DMS79 (cell line): ENCODE data around the gene BCL2.
"Not testable (repeated sequence)": the region's sequence is repeated elsewhere in the genome, so short reads cannot be mapped to it uniquely, and the experiment has no call there.

Experiments
- DNase-seq: peaks from one replicate; lab custom pipeline; 2025; lab: John Stamatoyannopoulos, UW

BCL2 gene

DNA sequence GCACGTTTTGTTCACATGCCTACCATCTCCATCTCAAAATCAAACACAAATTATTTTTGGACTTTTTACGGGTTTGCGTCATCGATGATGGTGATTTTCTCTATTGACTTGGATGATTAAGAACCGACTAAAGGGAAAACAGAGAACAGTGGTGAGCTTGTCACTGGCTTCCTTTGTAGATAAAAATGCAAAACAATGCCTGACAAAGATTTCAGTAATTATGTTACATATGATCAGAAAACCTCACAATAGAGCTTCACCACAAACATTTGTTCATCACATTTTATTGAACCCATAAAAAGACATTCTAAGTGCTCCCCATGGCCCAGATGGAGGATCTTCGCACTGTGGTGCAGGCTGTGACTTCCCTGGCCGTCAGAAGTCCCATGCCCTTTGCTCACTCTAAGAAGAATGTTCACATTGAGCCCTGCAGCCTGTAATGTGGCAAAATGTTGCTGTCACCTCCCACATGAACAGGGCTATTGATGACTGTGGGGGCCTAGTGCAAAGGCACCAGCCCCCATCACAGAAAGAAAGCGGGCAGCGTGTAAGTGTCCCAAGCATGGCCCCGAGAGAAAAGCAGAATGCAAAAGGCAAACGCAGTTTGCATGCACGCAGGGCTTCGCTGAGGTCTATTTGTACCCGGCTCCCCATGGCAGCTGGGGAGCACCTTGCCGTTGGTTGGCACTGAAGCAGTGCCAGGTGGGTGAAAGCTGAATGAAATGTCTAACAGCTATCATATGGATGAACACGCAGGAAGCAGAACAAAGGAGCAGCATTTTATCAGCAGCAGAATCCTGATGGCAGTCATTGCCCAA, 60.6 kb downstream of the BCL2 start:
- DNase-seq, result no peak

DNA sequence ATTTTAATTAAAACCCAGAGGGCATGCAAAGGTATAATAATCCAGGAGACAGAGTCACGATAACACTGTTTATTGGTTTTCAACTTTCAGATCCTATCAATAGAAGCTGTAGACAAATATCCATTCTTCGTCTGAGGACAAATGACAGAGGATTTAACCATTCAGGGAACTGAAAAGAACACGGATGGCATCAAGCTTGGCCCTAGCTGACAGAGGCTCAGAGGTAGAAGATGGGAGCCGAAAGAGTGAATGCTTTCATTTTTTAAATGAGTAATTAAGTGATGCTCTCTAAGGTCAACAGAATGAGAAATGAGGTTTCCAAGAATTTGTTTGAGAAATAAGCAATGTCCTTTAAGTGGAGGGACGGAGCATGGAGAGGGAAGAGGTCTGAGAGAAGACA, 62.1 kb downstream of the BCL2 start:
- DNase-seq, result no peak

DNA sequence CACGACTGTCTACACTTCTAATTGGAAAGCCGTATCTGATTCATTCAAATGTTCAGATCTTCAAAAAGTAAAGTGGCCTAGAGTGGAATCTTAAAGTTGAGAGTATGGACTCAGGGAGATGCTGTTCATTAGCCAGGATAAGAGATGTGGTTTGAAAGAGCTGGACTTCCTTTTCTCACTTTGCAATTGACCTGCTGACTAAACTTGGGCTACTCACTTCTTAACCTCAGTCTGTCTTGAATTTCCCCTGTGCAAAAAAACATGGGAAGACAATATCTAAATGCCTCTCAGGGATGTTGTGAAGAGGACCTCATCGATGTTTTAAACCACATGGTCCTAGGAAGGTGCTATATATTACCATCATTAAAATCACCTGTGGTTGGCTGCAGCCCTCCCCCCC, 64.1 kb downstream of the BCL2 start:
- DNase-seq, result peak; percentile 5

DNA sequence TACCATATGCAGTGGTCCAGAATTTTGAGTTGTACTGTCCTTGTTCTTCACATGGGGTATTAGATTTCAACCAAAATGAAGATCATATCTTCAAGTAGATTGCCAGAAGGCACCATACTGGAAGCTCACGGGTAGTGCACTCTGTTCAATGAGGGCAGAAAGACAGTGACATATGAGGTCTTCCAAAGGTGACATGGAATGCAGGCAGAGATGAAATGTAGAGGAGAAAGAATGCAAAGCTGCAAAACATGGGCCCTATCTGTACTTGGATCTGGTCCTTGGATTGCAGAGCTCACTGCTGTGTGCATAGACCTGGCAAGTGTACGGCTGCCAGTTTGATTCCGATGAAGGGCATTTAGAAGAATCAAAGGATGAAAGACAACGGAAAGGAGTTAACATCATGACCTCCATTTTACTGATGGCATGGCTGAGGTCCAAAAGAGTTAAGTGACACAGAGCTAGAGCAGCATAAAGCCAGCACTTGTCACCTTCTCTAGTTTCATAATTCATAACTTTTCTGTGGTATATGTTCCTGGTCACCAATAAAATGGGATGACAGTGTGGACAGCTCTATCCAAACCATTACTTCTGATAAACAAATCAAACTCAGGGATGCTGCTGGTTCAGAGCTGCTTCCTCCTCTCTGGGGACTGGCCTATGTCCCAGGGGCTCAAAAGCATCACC, 64.7 kb downstream of the BCL2 start:
- no peak for DNase-seq

DNA sequence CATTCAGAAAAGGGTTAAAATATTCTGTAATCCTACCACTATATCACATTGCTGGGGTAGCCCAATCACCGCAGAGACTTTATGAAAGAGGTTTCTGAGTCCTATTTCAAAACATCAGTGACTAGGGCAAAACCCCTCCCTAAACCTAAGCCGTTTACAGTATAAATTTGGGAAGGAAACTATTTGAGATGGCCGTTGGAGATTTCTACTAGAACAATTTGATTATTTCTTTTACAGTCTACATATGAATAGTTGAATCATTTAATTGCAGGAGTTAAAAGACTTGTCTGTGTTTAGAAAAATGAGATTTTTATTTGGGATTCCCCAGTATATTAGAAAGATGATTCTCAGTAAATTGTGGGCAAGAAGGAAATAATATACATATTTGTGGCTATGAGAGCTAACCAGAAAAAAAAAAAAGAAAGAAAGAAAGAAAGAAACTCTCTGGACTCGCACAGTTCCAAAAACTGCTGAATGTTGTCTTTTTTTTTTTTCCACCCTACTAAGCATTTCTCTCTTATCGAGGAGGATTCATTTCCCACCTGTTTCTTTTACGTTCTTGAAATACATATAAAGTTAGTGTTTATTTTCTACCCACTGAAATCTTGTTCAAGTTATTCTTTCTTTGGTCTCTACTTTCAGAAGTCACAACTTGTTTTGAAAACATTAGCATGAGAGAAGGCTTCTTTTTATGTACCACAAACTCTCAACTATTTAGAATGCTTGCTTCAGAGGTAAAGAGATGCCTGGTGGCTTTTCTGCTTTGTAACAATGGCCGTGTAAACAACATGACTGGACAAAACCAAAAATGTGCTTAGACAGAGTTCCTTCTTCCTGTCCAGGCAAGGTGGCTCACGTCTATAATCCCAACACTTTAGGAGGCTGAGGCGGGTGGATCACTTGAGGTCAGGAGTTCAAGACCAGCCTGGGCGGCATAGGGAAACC, 65.9 kb downstream of the BCL2 start:
- no peak for DNase-seq

DNA sequence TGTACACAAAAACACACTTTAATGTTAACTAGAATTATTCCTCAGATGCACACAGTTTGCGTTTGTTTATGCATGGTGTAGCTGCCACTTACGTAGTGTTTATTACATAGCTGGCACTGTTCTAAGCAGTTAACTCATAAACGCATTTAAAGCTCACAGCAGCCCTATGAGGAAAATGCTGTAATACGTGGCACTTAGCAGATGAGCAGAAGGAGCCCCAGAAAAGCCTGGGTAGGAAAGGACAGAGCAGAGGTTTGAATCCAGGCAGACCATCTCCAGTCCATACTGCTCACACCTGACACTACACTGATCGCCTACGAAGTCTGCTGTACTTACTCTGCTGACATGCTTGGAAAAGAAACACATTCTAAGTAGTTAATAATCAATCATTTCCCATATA, 66.6 kb downstream of the BCL2 start:
- DNase-seq, result no peak

DNA sequence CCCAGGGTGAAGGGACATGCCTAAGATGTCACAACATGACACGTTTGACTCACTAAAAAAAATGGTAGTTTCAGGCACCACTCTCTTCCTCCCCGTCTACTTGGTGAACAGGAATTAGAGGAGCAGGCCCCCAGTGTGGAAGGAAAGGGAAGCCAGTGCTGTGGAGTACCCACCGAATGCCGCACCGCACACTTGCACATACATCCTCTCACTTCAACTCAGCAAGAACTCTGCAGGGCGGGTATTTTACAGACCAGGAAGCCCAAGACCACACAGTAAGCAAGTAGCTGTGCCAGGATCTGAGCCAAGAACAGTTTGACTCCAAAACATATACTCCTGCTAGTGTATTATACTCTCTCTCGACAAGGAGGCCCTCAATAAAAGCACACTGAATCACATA, 69.8 kb downstream of the BCL2 start:
- no peak for DNase-seq

DNA sequence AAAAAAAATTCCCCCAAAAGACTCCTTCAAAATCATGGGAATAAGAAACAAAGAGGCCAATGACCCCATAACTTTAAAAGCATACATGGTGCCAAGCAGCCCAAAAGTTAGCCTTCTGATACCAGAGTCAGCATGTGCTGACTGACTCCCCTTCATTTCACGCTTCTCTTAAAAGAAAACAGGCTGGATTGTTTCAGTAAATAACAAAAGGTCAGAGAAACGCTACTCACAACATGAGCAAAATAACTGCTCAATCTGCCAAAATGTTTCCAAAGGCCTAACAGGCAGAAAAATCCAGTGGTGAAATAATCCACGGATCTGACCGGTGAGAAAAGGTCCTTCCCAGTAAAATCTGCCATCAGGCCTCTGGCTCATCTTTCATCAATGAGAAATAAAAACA, 71.6 kb downstream of the BCL2 start:
- no peak for DNase-seq

DNA sequence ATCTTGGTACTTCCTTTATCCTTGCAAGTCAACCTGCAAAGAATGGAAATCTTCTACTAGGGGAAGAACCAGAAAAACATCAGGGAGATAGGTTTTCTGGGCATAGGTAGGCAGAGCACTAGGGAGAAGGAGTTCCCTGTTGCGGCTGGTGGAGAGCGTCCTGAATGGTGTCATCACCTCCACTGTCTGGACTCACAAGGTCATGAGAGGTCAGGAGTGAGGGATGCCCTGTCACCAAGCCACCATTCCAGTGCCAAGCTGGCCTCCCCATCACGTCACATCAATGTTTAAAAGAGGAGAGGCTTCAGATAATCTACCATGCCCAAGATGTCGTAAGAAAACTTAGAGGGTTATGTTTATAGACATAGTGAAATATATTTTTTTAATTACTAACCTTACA, 72.1 kb downstream of the BCL2 start:
- no peak for DNase-seq

DNA sequence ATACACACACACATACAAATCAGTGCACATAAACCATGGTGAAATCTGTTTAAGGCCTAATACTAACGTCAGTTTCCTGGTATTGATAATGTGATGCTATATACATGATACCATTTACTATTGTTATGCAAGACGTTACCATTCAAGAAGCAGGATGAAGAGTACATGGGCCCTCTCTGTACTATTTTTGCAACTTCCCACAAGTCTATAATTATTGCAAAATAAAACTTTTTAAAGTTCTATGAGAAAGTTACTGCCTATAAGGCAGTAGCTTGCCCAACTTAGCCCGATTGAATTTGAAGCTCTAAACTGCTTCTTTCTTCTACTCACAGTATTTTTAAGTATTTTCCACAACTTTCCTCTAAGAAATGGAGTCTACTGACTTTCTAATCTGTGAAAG, 74.0 kb downstream of the BCL2 start:
- DNase-seq, result no peak

DNA sequence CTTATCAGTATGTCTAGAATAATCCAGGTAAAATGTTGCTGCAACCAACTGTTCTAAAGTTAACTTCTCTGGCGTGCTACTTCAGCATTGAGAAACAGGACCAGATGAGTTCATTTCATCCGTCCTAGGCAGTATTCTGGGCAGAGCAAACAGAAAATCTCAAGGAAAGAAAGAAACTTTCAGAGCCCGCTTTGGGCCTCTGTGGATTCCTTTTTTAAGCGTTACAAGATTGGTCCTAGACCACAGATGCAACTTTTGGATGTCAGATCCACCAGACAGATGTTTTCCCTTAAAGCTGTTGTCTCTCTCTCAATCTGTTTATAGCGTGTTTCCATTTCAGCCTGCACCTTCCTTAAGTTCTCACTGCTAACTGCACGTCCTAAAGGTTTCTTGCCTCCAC, 75.0 kb downstream of the BCL2 start:
- DNase-seq, result no peak

DNA sequence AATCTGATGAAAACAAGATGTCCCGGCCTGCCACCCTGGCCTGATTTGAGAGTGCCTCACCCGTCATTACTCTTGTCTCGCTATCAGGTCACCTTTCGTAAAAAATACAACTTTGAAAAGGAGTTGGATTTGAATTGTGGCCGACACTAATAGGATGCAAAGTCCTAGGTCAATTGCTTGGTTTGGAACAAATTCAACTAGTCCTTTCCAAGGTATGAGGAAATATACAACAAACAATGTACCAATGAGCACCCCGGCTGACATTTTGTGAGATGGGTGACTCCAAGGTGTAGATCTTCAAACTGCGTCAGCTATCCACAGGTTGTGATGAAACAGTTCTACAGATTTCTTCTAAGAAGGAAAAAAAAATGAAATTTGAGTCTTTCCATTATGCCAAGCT, 77.8 kb downstream of the BCL2 start:
- no peak for DNase-seq

DNA sequence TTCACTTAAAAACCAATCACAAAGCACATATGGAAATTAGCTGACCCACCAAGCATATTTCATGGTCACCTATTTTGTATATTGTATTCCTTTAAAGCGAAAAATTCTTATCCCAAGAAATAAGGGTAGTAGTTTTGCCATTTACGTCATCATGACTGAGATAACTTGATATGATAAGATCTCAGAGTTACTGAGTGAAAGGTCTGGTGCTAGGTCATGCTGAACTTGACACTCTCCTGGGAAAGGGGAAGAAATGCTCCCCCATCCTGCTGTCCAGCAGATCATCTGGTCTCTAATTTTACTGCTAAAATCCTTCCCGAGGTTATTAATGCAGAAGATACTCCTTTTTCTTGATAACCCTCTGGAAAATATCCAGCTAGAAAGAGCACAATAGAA, 78.3 kb downstream of the BCL2 start:
- no peak for DNase-seq

DNA sequence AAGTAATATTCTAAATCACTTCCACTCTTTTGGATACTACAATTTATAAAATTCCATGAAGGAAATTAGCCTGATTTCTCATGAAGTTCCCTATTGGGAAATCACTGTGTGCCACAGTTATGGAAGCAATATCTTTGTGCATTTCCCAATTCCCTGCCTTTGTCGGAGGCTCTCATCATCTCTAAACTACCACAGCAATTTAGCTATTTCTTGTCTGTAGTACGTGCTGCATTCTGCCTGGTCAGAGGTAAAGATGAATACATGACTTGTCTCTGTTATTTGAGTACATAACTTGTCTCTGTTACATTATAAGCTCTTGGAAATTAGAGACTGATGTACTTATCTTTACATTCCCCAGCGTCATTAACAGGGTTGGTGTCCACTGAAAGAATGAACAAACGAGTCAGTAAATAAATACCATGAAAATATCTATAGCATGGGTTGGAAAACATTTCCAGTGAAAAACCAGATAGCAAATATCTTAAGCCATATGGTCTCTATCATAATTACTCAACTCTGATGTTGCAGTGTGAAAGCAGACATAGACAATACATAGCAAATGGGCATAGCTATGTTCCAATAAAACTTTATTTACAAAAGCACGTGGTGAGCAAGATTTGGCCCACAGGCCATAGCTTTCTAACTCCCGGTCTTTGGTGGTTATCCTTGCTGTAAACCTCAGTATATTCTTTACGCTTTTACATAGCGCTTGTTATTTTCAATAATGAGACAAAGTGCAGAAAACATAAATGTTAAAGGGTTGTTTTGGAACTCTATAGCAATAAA, 78.8 kb downstream of the BCL2 start:
- DNase-seq, result no peak

DNA sequence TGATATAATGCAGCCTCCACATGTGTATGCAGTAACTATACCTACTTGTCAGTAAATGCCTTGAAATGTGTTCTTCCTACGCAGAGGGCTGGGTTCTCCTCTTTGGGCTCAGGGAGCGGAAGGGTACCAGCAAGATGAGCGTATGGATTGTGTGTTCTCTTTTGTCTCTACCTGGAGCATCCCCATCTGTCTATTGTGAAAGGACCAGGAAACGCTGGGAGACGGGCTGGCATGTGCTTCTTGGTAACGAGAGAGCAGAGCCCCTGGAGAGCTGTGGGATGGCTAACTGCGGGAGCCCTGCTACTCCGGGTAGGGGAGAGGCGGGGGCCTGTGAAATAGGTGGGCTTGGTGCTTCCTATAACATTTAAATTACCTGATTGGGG, 80.9 kb downstream of the BCL2 start:
- no peak for DNase-seq

DNA sequence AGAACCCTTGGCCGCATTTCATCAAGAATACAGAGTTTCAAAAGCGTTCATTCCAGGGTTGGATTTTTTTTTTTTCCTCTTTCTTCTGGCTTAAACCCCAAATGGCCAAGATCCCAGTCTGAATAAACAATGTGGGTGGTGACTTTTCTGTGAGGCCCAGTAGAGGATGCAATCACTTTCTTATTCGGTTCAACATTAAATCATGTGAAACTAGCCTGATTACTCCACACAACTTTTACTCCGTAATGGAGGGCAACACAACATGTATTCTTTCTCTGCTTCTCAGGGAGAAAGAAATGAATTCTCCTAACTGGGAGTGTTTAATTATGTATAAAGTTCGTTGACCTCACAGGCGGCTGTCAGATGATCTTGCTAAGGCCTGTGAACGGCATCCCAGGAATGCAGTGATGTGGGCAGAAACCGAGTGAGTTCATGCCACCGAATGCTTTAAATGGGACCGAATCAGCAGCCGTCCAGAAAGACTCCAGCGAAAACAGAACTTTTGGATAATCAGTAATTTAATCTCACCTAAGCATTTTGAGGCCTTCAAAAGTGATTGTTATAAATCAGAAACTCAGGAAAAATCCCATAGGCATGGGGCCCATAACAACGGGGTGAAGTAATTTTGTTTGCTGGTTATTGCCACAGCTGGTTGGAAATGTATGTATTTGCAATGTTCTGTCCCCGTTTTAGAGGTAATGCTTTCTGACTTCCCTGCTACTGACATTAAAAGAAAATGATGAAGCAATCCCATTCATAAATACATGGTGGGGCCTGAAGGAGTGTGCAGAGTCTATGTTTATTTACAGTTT, 81.5 kb downstream of the BCL2 start:
- DNase-seq, result no peak

DNA sequence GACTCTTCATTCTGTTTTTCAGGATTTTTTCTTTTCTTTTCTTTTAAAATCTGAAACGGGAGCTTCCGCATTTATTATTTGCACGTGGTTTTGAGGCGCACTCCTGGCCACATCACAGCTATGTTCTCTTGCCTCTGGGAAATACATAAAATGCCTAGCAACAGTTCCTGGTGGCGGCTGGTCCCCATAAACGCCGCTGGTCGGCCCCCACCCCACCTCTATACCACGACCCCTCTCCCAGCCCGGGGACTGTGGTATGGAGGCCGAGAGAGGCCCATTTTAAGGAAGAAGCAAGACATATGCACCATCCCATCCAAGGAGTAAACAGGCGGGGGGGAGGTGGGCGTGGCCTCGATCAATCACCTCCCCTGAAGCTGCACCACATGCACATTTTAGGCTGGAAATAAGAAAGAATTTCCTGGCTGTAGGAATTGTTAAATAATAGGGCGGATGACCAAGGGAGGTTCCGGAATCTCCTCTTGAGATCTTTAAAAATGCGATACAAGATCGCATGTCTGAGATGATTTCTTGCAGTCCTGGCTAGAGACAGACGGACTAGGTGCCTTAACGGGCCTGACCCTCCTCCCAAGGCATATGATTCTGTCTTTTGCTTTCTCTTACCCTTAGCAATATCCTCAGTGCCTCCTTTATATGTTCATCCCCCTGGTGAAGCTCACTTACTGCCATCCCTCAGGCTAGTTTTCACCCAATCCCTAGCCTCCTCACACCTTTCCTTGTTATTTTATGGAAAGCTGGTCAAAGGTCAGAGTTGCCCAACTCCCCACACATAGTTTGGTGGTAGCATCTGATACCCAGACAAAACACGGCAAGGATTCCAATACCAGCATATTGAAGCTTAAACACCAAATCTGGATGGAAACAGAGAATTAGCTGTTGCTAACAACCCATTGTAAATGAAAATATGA, 82.4 kb downstream of the BCL2 start:
- DNase-seq, result no peak

DNA sequence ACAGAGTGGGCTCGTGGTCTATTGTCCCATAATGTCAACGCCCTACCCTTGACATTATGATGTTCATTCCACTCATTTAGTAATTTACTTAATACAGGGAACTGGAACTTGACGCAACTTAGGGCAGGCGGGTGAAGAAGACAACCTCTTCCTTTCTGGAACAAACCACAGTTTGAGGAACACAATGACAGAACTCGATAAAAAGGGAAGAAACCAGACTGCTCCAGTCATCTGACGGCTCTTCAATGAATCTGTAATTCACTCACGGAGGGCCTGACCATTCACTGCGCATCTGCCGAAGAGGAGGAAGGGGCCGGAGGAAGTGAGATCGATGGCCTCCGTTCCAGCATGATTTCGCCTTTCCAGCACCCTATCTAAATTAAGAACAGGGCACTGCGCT, 83.2 kb downstream of the BCL2 start:
- DNase-seq, result no peak

DNA sequence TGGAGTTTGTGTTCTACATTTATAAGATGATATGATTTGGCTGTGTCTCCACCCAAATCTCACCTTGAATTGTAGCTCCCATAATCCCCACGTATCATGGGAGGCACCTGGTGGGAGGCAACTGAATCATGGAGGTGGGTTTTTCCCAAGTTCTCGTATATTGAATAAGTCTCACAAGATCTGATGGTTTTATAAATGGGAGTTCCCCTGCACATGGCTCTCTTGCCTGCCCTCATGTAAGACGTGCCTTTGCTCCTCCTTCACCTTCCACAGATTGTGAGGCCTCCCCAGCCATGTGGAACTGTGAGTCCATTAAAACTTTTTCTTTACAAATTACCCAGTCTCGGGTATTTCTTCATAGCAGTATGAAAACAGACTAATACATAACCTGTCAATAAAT, 83.6 kb downstream of the BCL2 start:
- DNase-seq, result not testable (repeated sequence)

DNA sequence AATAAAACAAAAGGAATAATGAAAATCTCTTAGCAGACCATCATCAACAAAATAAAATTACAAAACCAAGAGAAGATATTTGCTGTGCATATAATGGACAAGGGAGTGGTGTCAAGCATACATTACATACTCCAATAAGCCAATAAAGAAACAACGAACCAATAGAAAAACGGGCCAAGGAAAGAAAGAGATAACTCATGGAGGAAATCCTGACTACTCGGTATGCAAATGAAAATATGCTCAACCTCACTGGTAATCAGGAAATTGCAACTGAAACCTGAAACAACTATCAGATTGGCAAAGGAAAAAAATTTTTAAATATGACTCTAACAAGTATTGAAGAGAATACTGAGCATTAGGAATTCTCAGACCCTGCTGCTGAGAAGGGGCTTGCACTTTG, 84.7 kb downstream of the BCL2 start:
- DNase-seq, result no peak
